Ishikawa (cell line): ENCODE measurements around the gene DCLK1.

Source experiments
- EP300 ChIP-seq: IDR thresholded peaks from 2 replicates; pipeline ENCODE4 v1.6.1; 2012; ENCODE audit warnings: borderline replicate concordance
- FOXM1 ChIP-seq: IDR thresholded peaks from 2 replicates; pipeline ENCODE4 v1.6.1; 2012; ENCODE audit warnings: low read depth, borderline replicate concordance
- TAF1 ChIP-seq: IDR thresholded peaks from 2 replicates; pipeline ENCODE4 v1.6.1; 2012; ENCODE audit warnings: low read depth, mild to moderate bottlenecking
- YY1 ChIP-seq: IDR thresholded peaks from 2 replicates; pipeline ENCODE4 v1.6.1; 2012; ENCODE audit warnings: low read depth
- TF ChIP-seq, protein P1 (sequence below): IDR thresholded peaks from 2 replicates; pipeline ENCODE4 v1.6.1; 2012

DNA sequence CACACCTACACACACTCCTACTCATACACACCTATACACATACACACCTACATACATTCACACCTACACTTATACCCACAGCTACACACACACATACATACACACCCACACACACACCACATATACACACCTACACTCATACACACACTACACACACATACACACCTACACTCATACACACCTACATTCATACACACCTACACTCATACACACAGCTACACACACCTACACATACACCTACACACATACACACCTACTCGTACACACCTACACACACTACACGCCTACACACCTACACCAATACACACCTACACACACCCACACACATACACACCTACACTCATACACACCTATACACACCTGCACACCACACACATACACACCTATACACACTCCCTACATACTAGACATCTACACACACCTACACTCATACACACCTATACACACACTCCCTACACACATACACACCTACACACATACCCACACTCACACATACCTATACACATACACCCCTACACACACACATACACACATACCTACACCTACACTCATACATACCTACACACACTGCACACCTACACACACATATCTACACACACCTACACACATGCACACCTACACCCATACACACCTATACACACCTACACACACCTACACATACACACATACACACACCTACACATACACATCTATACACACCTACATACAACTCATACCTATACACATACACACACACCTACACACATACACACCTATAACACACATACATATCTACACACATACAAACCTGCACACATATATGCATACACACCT is 369.5 kb downstream of the DCLK1 start:
- TF ChIP-seq FOXM1 = no peak
- TF ChIP-seq TAF1 = no peak
- TF ChIP-seq, protein P1, sequence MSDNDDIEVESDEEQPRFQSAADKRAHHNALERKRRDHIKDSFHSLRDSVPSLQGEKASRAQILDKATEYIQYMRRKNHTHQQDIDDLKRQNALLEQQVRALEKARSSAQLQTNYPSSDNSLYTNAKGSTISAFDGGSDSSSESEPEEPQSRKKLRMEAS = no peak
- TF ChIP-seq YY1 = no peak
- TF ChIP-seq EP300 = no peak
